ENCODE measurements around the gene ZNF408. TPM values are rescaled to one million over a fixed set of nuclear protein-coding genes. Genes with fewer than 3 reads are reported as not detected.

The ZNF408 gene
- total RNA-seq, 2 experiments from 2014 or later = 7.3 to 7.6 TPM

DNA sequence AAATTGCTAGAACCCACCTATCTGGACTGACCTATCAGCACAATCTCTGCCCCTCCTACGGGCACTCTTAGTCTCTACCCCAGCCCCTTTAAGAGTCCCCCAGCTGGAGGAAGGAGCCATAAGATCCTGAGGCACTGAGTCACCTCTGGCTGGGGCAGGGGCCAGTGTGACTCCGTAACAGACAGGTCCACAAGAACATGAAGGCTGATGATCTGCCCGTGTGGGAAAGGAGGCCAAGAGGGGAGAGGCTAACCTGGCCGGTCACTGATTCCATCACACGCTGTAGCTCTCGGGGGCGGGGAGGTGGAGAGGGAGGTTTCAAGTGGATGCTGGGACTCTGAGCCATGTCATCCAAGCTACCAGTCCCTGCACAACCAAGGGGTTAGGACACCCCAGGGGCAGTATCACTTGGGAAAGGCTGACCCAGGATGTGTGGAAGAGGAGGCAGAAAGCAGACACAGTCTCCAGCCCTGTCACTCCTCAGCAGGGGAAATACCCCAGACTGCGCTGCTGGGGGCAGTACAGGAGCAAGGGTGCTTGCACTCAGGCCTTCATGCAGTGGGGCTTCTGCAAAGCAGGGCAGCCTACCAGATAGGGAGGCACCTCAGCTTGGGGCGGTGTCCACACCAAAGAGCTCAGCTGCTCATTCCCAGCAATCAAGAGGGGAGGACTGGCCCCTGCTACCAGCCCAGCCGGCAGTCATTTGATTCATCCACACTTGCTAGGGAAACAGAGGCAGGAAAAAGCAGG is 22.7 kb upstream of the ZNF408 start:
- Mint-ChIP-seq H3K4me1 (ENCODE audit: low read depth) (peaks cover 40% of the 10 kb centered on the region), H3K27me3 (ENCODE audit: low read depth) (no peaks in the 10 kb centered on the region), H3K4me3 (no peak overlapping the region), H3K36me3 (ENCODE audit: low read depth) (peaks cover 13% of the 10 kb centered on the region), H3K27ac (no peak overlapping the region), H3K9me3 (no peaks in the 10 kb centered on the region)
- CTCF ChIA-PET = no interaction called here
- intact Hi-C loops (cut with micrococcal nuclease) = no loop called here
- DNase-seq = no peak

DNA sequence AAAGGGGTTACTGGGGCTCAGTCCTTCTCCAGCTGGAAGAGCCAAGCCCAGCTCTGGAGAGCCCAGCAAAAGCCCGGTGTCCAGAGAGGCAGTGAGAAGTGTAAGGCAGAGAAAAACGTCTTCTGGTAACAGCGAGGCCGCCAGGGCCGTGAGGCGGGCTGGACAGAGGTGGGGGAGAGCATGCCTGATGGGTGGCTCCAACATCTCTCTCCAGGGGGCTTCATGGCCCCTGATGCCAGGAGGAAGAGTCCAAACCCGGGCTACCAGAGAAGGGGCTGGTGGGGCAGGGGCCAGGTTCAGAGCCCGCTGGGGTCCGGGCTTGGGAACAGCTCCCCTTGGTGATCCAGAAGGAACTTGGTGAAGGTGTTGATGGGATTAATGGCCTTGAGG is 22.1 kb upstream of the ZNF408 start:
- no peaks in the 10 kb centered on the region for H3K27me3 Mint-ChIP-seq (ENCODE audit: low read depth)
- no peak overlapping the region for H3K27ac Mint-ChIP-seq
- peaks cover 34% of the 10 kb centered on the region for H3K4me1 Mint-ChIP-seq (ENCODE audit: low read depth)
- peaks cover 14% of the 10 kb centered on the region for H3K36me3 Mint-ChIP-seq (ENCODE audit: low read depth)
- no peak for DNase-seq
- CTCF ChIA-PET = no interaction called here
- intact Hi-C loops (cut with micrococcal nuclease) = no loop called here
- no peak overlapping the region for H3K4me3 Mint-ChIP-seq
- no peaks in the 10 kb centered on the region for H3K9me3 Mint-ChIP-seq

DNA sequence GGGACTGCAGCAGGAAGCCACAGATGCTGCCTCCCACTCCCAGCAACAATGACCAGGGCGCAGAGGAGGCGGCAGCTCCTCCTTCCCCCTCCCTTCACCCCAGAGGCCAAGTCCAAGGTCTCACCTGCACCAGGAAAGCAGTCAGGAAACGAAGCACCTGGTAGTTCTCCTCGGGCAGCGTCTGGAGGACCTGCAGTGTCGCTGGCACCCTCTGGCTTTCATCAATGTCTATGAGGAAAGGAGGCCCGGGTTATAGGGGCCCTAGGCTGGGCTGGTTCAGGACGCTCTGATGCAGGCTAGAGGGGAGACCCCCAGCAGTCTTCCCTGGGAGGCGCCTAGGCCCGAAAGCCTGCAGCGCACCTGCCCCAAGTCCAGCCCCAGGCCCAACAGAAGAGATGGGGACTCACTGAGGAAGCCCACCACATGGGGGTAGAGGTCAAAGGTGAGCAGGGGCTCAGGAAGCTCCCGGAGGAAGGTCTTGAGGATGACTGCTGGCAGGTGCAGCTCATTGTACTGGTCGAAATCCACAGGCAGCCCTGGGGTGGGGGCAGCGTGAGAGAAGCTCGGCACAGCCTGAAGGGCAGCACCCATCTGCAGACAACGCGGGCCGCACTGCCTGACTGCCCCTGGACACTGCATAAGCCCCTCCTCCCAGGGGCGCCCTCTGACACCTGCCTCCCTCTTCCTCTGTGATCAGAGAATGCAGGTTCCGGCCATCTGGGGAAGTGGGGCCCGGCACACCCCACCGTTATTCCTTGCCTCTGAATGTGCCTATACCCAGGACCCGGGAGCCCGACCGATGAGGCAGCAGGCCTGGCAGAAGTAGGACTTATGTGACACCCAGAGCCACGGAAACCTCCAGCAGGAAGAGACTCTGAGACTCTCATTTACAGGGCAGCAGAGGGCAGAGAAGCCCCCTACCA is 21.3 kb upstream of the ZNF408 start:
- Mint-ChIP-seq H3K4me1 (ENCODE audit: low read depth) (peaks cover 26% of the 10 kb centered on the region), H3K27ac (no peak overlapping the region), H3K36me3 (ENCODE audit: low read depth) (peaks cover 15% of the 10 kb centered on the region), H3K4me3 (no peak overlapping the region), H3K27me3 (ENCODE audit: low read depth) (no peaks in the 10 kb centered on the region), H3K9me3 (no peaks in the 10 kb centered on the region)
- CTCF ChIA-PET = no interaction called here
- DNase-seq = no peak
- intact Hi-C loops (cut with micrococcal nuclease) = no loop called here

DNA sequence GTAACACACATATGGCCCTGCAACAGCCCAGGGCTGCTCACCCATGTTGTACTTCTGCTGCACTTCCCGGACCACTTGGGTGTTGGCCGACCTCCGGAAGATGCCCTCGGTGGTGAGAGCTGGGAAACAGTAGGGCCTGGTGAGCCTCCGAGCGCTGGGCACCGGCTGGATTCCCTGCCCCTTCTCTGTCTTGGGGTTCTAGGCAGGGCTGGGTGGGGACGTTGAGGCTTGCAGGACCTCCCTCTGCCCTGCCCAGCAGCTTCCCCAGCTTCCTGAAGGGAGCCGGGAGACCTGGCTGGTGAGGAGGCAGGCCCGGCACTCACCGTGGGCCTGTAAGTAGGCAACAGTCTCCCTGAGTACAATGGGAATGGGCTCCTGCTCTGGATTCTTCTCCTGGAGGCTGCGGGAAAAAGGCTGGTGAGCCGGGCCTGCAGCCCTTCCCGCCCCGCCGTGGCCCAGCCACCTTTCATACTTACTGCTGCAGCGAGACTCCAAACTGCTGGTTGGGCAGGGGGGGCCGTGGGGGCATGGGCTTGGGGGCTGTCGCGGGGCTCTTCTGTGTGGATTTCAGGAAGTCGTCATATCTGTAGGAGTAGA is 20.6 kb upstream of the ZNF408 start:
- no peak overlapping the region for H3K4me3 Mint-ChIP-seq
- H3K36me3 Mint-ChIP-seq (ENCODE audit: low read depth) = peaks cover 15% of the 10 kb centered on the region
- peaks cover 19% of the 10 kb centered on the region for H3K4me1 Mint-ChIP-seq (ENCODE audit: low read depth)
- no peak overlapping the region for H3K27ac Mint-ChIP-seq
- no peaks in the 10 kb centered on the region for H3K27me3 Mint-ChIP-seq (ENCODE audit: low read depth)
- no peak for DNase-seq
- intact Hi-C loops (cut with micrococcal nuclease) = no loop called here
- CTCF ChIA-PET = no interaction called here
- no peaks in the 10 kb centered on the region for H3K9me3 Mint-ChIP-seq

DNA sequence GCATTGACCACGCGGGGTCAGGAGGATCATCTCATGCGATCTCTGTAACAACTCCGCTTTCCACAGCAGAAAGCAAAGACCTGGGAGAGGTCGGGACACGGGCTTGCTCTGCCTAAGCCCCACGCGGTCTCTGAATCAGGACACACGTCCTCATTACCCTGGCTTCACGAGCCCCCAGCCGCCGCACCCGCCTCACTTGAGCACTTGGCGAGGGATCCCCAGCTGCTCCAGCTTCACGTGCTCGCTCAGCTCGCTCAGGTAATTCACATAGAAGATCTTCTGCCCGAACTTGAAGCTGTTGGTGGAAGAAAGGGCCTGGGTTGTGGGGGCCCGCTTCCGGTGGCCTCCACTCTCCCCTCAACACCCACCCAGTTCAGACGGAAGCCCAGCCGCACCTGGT is 20.0 kb upstream of the ZNF408 start:
- peaks cover 15% of the 10 kb centered on the region for H3K36me3 Mint-ChIP-seq (ENCODE audit: low read depth)
- no peaks in the 10 kb centered on the region for H3K27me3 Mint-ChIP-seq (ENCODE audit: low read depth)
- no peaks in the 10 kb centered on the region for H3K9me3 Mint-ChIP-seq
- CTCF ChIA-PET = no interaction called here
- peaks cover 13% of the 10 kb centered on the region for H3K4me1 Mint-ChIP-seq (ENCODE audit: low read depth)
- no peak overlapping the region for H3K4me3 Mint-ChIP-seq
- H3K27ac Mint-ChIP-seq = no peak overlapping the region
- intact Hi-C loops (cut with micrococcal nuclease) = no loop called here
- DNase-seq = no peak

DNA sequence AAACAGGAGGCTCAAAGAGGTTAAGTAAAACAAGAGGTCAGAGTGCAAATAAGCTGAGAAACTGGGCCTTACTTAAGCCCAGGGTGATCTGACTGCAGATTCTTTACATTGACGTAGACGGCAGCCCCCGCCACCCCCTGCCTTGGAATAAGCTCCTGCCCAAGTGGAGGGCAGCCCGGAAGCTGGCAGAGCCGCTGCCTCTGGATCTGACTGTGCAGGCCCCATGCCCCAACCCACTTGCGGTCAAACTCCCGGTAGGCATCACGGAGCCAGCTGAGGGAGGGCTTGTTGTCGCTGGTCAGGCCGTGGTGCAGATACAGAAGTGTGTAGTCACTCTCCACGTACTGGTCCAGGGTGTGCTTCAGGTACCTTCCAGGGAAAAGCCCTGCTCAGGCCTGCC is 19.0 kb upstream of the ZNF408 start:
- Mint-ChIP-seq H3K4me1 (ENCODE audit: low read depth) (peaks cover 6% of the 10 kb centered on the region), H3K36me3 (ENCODE audit: low read depth) (peaks cover 13% of the 10 kb centered on the region), H3K4me3 (no peak overlapping the region), H3K27me3 (ENCODE audit: low read depth) (no peaks in the 10 kb centered on the region), H3K27ac (no peak overlapping the region), H3K9me3 (no peaks in the 10 kb centered on the region)
- intact Hi-C loops (cut with micrococcal nuclease) = no loop called here
- DNase-seq = no peak
- CTCF ChIA-PET = no interaction called here

DNA sequence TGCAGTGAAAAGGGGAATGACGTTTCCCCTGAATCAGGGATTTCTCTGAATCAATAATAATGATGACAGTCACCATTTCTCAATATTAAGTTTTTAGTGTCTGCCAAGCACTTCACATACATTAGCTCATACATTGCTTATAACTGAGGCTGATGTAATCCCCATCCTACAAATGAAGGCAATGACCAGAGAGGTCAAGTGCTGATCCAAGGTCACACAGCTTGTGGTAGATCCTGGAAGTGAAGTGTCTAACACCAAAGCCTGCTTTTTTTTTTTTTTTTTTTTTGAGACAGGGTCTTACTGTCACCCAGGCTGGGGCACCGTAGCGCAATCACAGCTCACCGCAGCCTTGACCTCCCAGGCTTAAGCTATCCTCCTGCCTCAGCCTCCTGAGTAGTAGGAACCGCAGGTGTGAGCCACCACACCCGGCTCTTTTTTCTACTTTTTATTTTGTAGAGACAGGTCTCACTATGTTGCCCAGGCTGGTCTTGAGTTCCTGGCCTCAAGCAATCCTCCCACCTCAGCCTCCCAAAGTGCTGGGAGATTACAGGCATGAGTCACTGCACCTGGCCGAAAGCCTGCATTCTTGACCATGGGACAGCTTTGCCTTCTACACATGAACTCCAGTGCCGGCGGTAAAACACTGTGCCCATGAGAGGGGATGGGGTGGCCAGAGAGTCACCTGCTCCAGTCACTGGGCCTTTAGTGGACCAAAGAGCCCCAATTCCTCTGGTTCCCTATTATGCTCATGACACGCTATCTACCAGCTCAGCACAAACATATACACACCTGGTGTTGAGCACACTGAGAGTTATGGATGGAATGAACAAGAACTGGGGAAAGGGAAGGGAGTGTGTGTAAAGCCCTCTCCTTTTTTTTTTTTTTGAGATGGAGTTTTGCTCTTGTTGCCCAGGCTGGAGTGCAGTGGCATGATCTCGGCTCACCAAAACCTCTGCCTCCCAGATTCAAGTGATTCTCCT is 17.8 kb upstream of the ZNF408 start:
- H3K4me3 Mint-ChIP-seq = no peak overlapping the region
- H3K27ac Mint-ChIP-seq = no peak overlapping the region
- CTCF ChIA-PET = interaction anchor here (0.6 to 0.7 kb wide), 2 partner anchors 45 to 283 kb away, joined by 3 to 4 read pairs; no protein-coding TSS in a partner anchor
- intact Hi-C loops (cut with micrococcal nuclease) = no loop called here
- H3K9me3 Mint-ChIP-seq = no peaks in the 10 kb centered on the region
- DNase-seq = no peak
- H3K4me1 Mint-ChIP-seq (ENCODE audit: low read depth) = no peaks in the 10 kb centered on the region
- H3K27me3 Mint-ChIP-seq (ENCODE audit: low read depth) = no peaks in the 10 kb centered on the region
- peaks cover 13% of the 10 kb centered on the region for H3K36me3 Mint-ChIP-seq (ENCODE audit: low read depth)

DNA sequence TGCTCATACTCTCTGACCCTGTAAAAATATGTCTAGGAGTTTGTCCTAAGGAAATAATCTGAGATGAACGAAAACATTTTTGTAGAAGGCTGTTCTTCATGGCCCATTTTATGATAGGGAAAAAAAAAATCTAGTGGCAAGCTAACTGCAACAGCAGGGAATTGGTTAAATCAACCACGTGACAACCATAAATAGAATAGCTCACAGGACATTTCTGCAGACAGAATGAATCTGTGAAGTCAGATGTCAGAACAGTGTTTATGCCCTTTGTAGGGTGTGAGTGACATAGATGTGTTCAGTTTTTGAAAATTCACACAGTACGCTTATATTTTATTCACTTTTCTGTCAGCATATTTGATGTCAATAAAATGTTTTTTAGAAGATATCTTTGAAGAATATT is 16.5 kb upstream of the ZNF408 start:
- no peak overlapping the region for H3K4me3 Mint-ChIP-seq
- H3K36me3 Mint-ChIP-seq (ENCODE audit: low read depth) = peaks cover 14% of the 10 kb centered on the region
- H3K9me3 Mint-ChIP-seq = no peaks in the 10 kb centered on the region
- H3K4me1 Mint-ChIP-seq (ENCODE audit: low read depth) = peaks cover 3% of the 10 kb centered on the region
- H3K27ac Mint-ChIP-seq = no peak overlapping the region
- no peak for DNase-seq
- intact Hi-C loops (cut with micrococcal nuclease) = no loop called here
- H3K27me3 Mint-ChIP-seq (ENCODE audit: low read depth) = no peaks in the 10 kb centered on the region
- CTCF ChIA-PET = interaction anchor here (1.1 kb wide), 1 partner anchor 195 kb away, joined by 4 read pairs; no protein-coding TSS in a partner anchor

DNA sequence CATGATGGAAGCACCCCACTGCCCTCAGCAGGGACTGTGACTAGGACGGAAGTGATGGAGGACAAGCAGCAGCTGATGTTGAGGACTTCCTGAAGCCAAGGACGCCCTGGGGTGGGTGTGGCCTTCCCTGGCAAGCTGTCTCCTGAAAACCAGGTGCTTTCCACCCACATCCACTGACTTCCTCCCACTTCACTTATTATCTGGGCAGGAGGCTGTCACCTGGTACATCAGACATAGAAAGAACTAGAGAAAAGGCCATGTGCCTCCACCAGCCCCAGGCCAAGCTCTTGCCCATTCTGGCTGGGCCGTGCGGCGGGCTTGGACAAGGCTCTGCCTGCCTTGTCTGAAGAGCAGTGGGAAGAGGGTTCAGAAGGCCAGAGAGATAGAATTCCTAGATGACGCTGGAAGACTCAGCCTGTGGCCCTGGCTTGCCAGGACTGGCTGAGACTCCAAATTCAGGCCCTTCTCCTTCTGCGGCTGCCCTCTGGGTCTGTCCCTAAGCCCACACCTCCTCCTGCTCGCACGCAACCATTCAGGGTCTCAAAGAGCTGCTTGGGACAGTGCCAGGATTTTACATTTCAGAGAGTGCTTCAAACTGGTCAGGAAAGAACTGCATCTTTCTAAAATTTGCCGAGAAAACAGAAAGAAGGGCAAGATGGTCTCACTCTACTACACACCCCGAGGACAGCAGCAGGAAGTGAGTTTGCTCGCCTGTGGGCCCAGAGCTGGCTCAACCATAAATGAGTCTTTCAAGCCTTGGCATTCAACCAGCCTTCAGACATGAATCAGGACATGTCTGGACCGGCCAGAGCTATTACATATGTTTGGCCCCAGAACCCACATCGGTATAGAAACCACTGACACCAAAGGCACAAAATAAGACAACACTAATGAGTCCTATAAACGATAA is 13.7 kb upstream of the ZNF408 start:
- H3K4me3 Mint-ChIP-seq = no peak overlapping the region
- no peak for DNase-seq
- no peaks in the 10 kb centered on the region for H3K27me3 Mint-ChIP-seq (ENCODE audit: low read depth)
- peaks cover 10% of the 10 kb centered on the region for H3K36me3 Mint-ChIP-seq (ENCODE audit: low read depth)
- H3K9me3 Mint-ChIP-seq = no peaks in the 10 kb centered on the region
- CTCF ChIA-PET = no interaction called here
- H3K4me1 Mint-ChIP-seq (ENCODE audit: low read depth) = peaks cover 3% of the 10 kb centered on the region
- intact Hi-C loops (cut with micrococcal nuclease) = no loop called here
- peak overlapping the region; percentile 18 for H3K27ac Mint-ChIP-seq

DNA sequence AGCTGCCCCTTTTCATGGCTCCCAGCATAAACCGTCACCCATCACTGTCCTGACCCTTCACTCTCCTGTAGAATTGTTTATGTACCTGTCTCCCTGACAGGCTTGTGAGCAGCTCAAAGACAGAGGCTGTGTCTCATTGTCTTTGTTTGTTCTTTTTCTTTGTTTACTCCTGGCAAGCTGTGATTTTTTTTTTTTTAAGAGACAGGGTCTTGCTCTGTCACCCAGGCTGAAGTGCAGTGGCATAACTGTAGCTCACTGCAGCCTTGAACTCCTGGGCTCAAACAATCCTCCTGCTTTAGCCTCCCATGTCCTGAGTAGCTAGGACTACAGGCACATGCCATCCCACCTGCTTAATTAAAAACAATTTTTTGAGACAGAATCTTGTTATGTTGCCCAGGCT is 10.1 kb upstream of the ZNF408 start:
- Mint-ChIP-seq H3K9me3 (no peaks in the 10 kb centered on the region), H3K36me3 (ENCODE audit: low read depth) (peaks cover 16% of the 10 kb centered on the region), H3K27ac (no peak overlapping the region), H3K27me3 (ENCODE audit: low read depth) (no peaks in the 10 kb centered on the region), H3K4me1 (ENCODE audit: low read depth) (peaks cover 5% of the 10 kb centered on the region), H3K4me3 (no peak overlapping the region)
- DNase-seq = no peak
- intact Hi-C loops (cut with micrococcal nuclease) = no loop called here
- CTCF ChIA-PET = interaction anchor here (0.6 to 0.7 kb wide), 2 partner anchors 122 to 347 kb away, joined by 4 read pairs; no protein-coding TSS in a partner anchor

DNA sequence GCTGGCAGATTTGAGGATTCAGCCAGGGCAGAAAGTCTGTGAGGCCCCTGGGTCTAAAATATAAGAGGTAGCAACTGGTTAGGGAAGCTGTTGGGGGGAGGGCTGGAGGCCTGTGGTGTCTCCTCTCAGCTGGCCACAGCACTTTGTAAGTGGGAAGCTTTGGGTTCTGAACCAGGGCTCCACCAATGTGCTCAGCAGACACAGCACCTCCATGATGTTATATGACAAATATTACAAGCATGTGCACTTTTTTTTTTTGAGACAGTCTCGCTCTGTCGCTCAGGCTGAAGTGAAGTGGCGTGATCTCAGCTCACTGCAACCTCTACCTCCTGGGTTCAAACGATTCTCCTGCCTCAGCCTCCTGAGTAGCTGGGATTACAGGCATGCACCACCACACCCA is 8.4 kb upstream of the ZNF408 start:
- intact Hi-C loops (cut with micrococcal nuclease) = no loop called here
- no peaks in the 10 kb centered on the region for H3K27me3 Mint-ChIP-seq (ENCODE audit: low read depth)
- DNase-seq = no peak
- no peak overlapping the region for H3K4me3 Mint-ChIP-seq
- no peak overlapping the region for H3K27ac Mint-ChIP-seq
- peaks cover 16% of the 10 kb centered on the region for H3K36me3 Mint-ChIP-seq (ENCODE audit: low read depth)
- peaks cover 11% of the 10 kb centered on the region for H3K4me1 Mint-ChIP-seq (ENCODE audit: low read depth)
- no peaks in the 10 kb centered on the region for H3K9me3 Mint-ChIP-seq
- CTCF ChIA-PET = interaction anchor here (0.7 kb wide), 1 partner anchor 21 kb away, joined by 3 read pairs; no protein-coding TSS in a partner anchor
